ENCODE data around the gene EPN2. TPM values are rescaled to one million over a fixed set of nuclear protein-coding genes. Genes with fewer than 3 reads are reported as not detected.

Gene EPN2
- total RNA-seq, 4 donors from 2014 or later = 69.4 to 251 (median 96.3) TPM

- peak; percentile 90 to 99 for DNase-seq (ENCODE audit: low spot score in 2 of 2)
- intact Hi-C loops (cut with DNase I; ENCODE audit: low total_unique reads) = loop anchor here (5.0 to 10.0 kb wide), 2 partner anchors 85 to 392 kb away; no protein-coding TSS in a partner anchor
- 0 to 1% methylated on average over 20 to 66 of the region's 83 CpGs for whole genome bisulfite sequencing, 2 donors
- peak within 1 kb of the TSS; percentile 47 for H3K4me3 ChIP-seq (ENCODE audit: low read depth, poor library complexity, severe bottlenecking)
- TF ChIP-seq, protein P1, sequence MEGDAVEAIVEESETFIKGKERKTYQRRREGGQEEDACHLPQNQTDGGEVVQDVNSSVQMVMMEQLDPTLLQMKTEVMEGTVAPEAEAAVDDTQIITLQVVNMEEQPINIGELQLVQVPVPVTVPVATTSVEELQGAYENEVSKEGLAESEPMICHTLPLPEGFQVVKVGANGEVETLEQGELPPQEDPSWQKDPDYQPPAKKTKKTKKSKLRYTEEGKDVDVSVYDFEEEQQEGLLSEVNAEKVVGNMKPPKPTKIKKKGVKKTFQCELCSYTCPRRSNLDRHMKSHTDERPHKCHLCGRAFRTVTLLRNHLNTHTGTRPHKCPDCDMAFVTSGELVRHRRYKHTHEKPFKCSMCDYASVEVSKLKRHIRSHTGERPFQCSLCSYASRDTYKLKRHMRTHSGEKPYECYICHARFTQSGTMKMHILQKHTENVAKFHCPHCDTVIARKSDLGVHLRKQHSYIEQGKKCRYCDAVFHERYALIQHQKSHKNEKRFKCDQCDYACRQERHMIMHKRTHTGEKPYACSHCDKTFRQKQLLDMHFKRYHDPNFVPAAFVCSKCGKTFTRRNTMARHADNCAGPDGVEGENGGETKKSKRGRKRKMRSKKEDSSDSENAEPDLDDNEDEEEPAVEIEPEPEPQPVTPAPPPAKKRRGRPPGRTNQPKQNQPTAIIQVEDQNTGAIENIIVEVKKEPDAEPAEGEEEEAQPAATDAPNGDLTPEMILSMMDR (IDR thresholded peaks at IDR 0.05) = peak in 1 of 3 donors; percentile 96
- no peak for TF ChIP-seq POLR2A (IDR thresholded peaks at IDR 0.05)
These were observed 125.3 kb downstream of the EPN2 start, which contains the start of gene B9D1 for GRCh38 chr17:19362277-19363113. B9D1 (minus strand) TSS chr17:19362723; CDS start chr17:19362569, 154 bp downstream.

- DNase-seq (ENCODE audit: low spot score in 2 of 2) = no peak
- TF ChIP-seq POLR2A (IDR thresholded peaks at IDR 0.05) = no peak
- TF ChIP-seq, protein P1 (IDR thresholded peaks at IDR 0.05) = no peak
- H3K4me3 ChIP-seq (ENCODE audit: low read depth, poor library complexity, severe bottlenecking) = no peak overlapping the region
- 25 to 32% methylated on average over 14 of the region's 14 CpGs for WGBS, 2 donors
- intact Hi-C loops (cut with DNase I; ENCODE audit: low total_unique reads) = loop anchor here (5.0 to 10.0 kb wide), 2 partner anchors 84 to 392 kb away; no protein-coding TSS in a partner anchor
These were observed 125.9 kb downstream of the EPN2 start for GRCh38 chr17:19363114-19363438.

DNA sequence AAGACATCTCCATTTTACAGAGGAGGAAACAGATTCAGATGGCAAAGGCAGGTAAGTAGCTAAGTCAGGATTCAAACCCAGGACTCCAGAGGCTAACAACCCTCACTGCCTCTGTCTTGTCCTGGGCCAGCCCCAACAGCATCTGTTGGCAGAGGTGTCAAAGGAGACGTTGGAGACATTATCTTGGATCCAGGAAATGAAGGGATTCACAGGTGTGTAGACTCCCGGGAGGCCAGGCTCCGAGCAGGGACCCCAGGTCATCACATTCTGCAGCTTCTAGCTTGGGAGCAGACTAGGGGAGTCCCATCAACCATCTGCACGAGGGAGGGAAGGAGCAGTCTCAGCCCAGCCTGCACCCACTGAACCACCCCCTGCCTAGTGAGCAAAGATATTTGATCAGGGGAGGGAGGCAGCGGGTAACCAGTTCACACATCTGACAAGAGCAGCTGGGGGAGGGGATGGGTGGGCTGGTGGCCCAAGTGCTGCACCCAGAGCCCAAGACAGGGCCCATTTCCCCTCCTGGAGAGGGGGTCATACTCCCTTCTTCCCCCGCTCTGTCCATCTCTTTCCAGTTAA is 126.4 kb downstream of the EPN2 start:
- no peak for DNase-seq (ENCODE audit: low spot score in 2 of 2)
- WGBS, 2 donors = 50 to 57% methylated on average over 6 of the region's 6 CpGs
- TF ChIP-seq, protein P1 (IDR thresholded peaks at IDR 0.05) = no peak
- no peak for TF ChIP-seq POLR2A (IDR thresholded peaks at IDR 0.05)
- intact Hi-C loops (cut with DNase I; ENCODE audit: low total_unique reads) = loop anchor here (5.0 to 10.0 kb wide), 2 partner anchors 84 to 391 kb away; no protein-coding TSS in a partner anchor
- H3K4me3 ChIP-seq (ENCODE audit: low read depth, poor library complexity, severe bottlenecking) = no peak overlapping the region

- 75 to 80% methylated on average over 14 of the region's 14 CpGs for WGBS, 2 donors
- intact Hi-C loops (cut with DNase I; ENCODE audit: low total_unique reads) = loop anchor here (5.0 to 10.0 kb wide), 2 partner anchors 82 to 390 kb away; no protein-coding TSS in a partner anchor
- TF ChIP-seq, protein P1 (IDR thresholded peaks at IDR 0.05) = no peak
These were observed 127.7 kb downstream of the EPN2 start for GRCh38 chr17:19364699-19365498.

GRCh38 chr17:19365499-19365817 is 128.3 kb downstream of the EPN2 start:
- DNase-seq (ENCODE audit: low spot score in 2 of 2) = no peak
- no peak for TF ChIP-seq POLR2A (IDR thresholded peaks at IDR 0.05)
- TF ChIP-seq, protein P1 (IDR thresholded peaks at IDR 0.05) = no peak
- WGBS, 2 donors = 93 to 98% methylated on average over 4 of the region's 4 CpGs
- no peak overlapping the region for H3K4me3 ChIP-seq (ENCODE audit: low read depth, poor library complexity, severe bottlenecking)
- intact Hi-C loops (cut with DNase I; ENCODE audit: low total_unique reads) = loop anchor here (10.0 kb wide), 1 partner anchor 389 kb away; no protein-coding TSS in a partner anchor

More at GRCh38 chr17:19364699-19365498, 127.7 kb downstream of the EPN2 start:
- DNase-seq (ENCODE audit: low spot score in 2 of 2) = no peak
- H3K4me3 ChIP-seq (ENCODE audit: low read depth, poor library complexity, severe bottlenecking) = no peak overlapping the region
